H9 (cell line): ENCODE measurements around the gene STIL. TPM values are rescaled to one million over a fixed set of nuclear protein-coding genes. Genes with fewer than 3 reads are reported as not detected.

ENCODE experiments used
- DNase-seq: peaks from one replicate; pipeline ENCODE4 v3.0.0-alpha.2; 2017
- H2AFZ ChIP-seq: one replicate; pipeline ENCODE4 v1.6.1; 2013; ENCODE audit warnings: mild to moderate bottlenecking, low read length, control low read depth, moderate library complexity
- H2AK5ac ChIP-seq: 2 replicates; pipeline ENCODE4 v1.6.1; 2013; ENCODE audit warnings: low read length, control low read depth, mixed read lengths; ENCODE audit not compliant: insufficient read length
- H2BK120ac ChIP-seq: one replicate; pipeline ENCODE4 v1.6.1; 2013; ENCODE audit warnings: low read depth, mild to moderate bottlenecking, low read length, control low read depth, inconsistent platforms; ENCODE audit not compliant: poor library complexity, severe bottlenecking
- H2BK12ac ChIP-seq: 2 replicates; pipeline ENCODE4 v1.6.1; 2013; ENCODE audit warnings: low read length, control low read depth, mixed read lengths, low read depth; ENCODE audit not compliant: insufficient read length
- H2BK15ac ChIP-seq: 2 replicates; pipeline ENCODE4 v1.6.1; 2013; ENCODE audit warnings: low read depth, low read length, control low read depth
- H2BK20ac ChIP-seq: one replicate; pipeline ENCODE4 v1.6.1; 2013; ENCODE audit warnings: low read depth, mild to moderate bottlenecking, low read length, control low read depth, inconsistent platforms; ENCODE audit not compliant: poor library complexity, severe bottlenecking
- H2BK5ac ChIP-seq: 2 replicates; pipeline ENCODE4 v1.6.1; 2013; ENCODE audit warnings: low read length, control low read depth, mixed read lengths; ENCODE audit not compliant: insufficient read length
- H3K14ac ChIP-seq: 2 replicates; pipeline ENCODE4 v1.6.1; 2013; ENCODE audit warnings: low read length, control low read depth; ENCODE audit not compliant: insufficient read depth
- H3K18ac ChIP-seq: 2 replicates; pipeline ENCODE4 v1.6.1; 2013; ENCODE audit warnings: low read depth, mild to moderate bottlenecking, mixed read lengths, low read length, control low read depth; ENCODE audit not compliant: insufficient read length
- H3K23ac ChIP-seq: 2 replicates; pipeline ENCODE4 v1.6.1; 2013; ENCODE audit warnings: low read length, control low read depth, mixed read lengths, low read depth; ENCODE audit not compliant: insufficient read length
- H3K23me2 ChIP-seq: 2 replicates; pipeline ENCODE4 v1.6.1; 2013; ENCODE audit warnings: low read depth, mild to moderate bottlenecking, mixed read lengths, low read length, control low read depth; ENCODE audit not compliant: insufficient read length, poor library complexity, severe bottlenecking
- H3K27ac ChIP-seq: 2 replicates; pipeline ENCODE4 v1.5.1; 2013; ENCODE audit warnings: low read length, control low read depth, mixed read lengths, low read depth; ENCODE audit not compliant: insufficient read length
- H3K27me3 ChIP-seq: 2 replicates; pipeline ENCODE4 v1.6.1; 2013; ENCODE audit warnings: low read length, control low read depth, inconsistent platforms; ENCODE audit not compliant: insufficient read depth
- H3K4ac ChIP-seq: 2 replicates; pipeline ENCODE4 v1.6.1; 2013; ENCODE audit warnings: low read depth, mild to moderate bottlenecking, control low read depth, inconsistent platforms, low read length, moderate library complexity
- H3K4me1 ChIP-seq: 2 replicates; pipeline ENCODE4 v1.6.1; 2013; ENCODE audit warnings: low read length, control low read depth, inconsistent platforms; ENCODE audit not compliant: insufficient read depth
- H3K4me2 ChIP-seq: 2 replicates; pipeline ENCODE4 v1.6.1; 2013; ENCODE audit warnings: low read length, control low read depth, mixed read lengths; ENCODE audit not compliant: insufficient read length, insufficient read depth
- H3K56ac ChIP-seq: 2 replicates; pipeline ENCODE4 v1.6.1; 2013; ENCODE audit warnings: low read depth, mild to moderate bottlenecking, mixed read lengths, low read length, control low read depth; ENCODE audit not compliant: insufficient read length
- H3K79me1 ChIP-seq: 2 replicates; pipeline ENCODE4 v1.6.1; 2013; ENCODE audit warnings: low read depth, mild to moderate bottlenecking, moderate library complexity, low read length, control low read depth, inconsistent platforms; ENCODE audit not compliant: insufficient read depth, poor library complexity, severe bottlenecking
- H3K79me2 ChIP-seq: 2 replicates; pipeline ENCODE4 v1.6.1; 2013; ENCODE audit warnings: low read length, control low read depth, inconsistent platforms; ENCODE audit not compliant: insufficient read depth
- H3K9ac ChIP-seq: 2 replicates; pipeline ENCODE4 v1.6.1; 2013; ENCODE audit warnings: low read length, control low read depth, mixed read lengths; ENCODE audit not compliant: insufficient read length; ENCODE audit errors: extremely low read depth
- H3K9me3 ChIP-seq: one replicate; pipeline ENCODE4 v1.6.1; 2013; ENCODE audit warnings: low read depth, low read length, inconsistent platforms; ENCODE audit not compliant: control insufficient read depth
- H3T11ph ChIP-seq: one replicate; pipeline ENCODE4 v1.6.1; 2013; ENCODE audit warnings: mild to moderate bottlenecking, low read length, control low read depth, inconsistent platforms
- H4K20me1 ChIP-seq: one replicate; pipeline ENCODE4 v1.6.1; 2013; ENCODE audit not compliant: control insufficient read depth, insufficient read length, insufficient read depth
- H4K5ac ChIP-seq: 2 replicates; pipeline ENCODE4 v1.6.1; 2013; ENCODE audit warnings: low read depth, mild to moderate bottlenecking, mixed read lengths, low read length, control low read depth; ENCODE audit not compliant: insufficient read length
- H4K8ac ChIP-seq: replicated peaks from 2 replicates; pipeline ENCODE4 v1.6.1; 2013; ENCODE audit warnings: low read length, control low read depth, mixed read lengths, low read depth; ENCODE audit not compliant: insufficient read length
- H4K91ac ChIP-seq: 2 replicates; pipeline ENCODE4 v1.6.1; 2013; ENCODE audit warnings: low read depth, mild to moderate bottlenecking, moderate library complexity, mixed read lengths, low read length, control low read depth; ENCODE audit not compliant: insufficient read length
- H3K27ac Mint-ChIP-seq, 3 experiments: 2 replicates in 2 of 3; 3 replicates in 1 of 3; pipeline ENCODE4 v1.8.0; 2020 to 2021; ENCODE audit warnings: mixed read lengths in 3 of 3, mild to moderate bottlenecking in 1 of 3, moderate library complexity in 1 of 3
- H3K27me3 Mint-ChIP-seq: 2 replicates; pipeline ENCODE4 v1.8.0; 2021; ENCODE audit warnings: low read depth, mild to moderate bottlenecking, moderate library complexity, mixed read lengths
- H3K36me3 Mint-ChIP-seq, 3 experiments: 2 replicates in 2 of 3; 3 replicates in 1 of 3; pipeline ENCODE4 v1.8.0; 2020 to 2021; ENCODE audit warnings: low read depth in 3 of 3, mixed read lengths in 3 of 3; ENCODE audit not compliant: insufficient read depth in 1 of 3
- H3K4me1 Mint-ChIP-seq, 2 experiments: 2 replicates each; pipeline ENCODE4 v1.8.0; 2020; ENCODE audit warnings: mixed read lengths in 2 of 2
- H3K4me3 Mint-ChIP-seq, 2 experiments: 2 replicates in 1 of 2; 3 replicates in 1 of 2; pipeline ENCODE4 v1.8.0; 2020 to 2021; ENCODE audit warnings: mild to moderate bottlenecking in 2 of 2, mixed read lengths in 2 of 2, moderate library complexity in 1 of 2
- H3K9me3 Mint-ChIP-seq, 2 experiments: 2 replicates in 1 of 2; 3 replicates in 1 of 2; pipeline ENCODE4 v1.8.0; 2020; ENCODE audit warnings: mild to moderate bottlenecking in 2 of 2, mixed read lengths in 2 of 2, moderate library complexity in 1 of 2
- WGBS: extraction: QIAGEN DNeasy Blood & Tissue Kit; methylation state at CpG from one replicate; pipeline ENCODE4 v1.1.7; 2013; ENCODE audit warnings: missing lambda C conversion rate, low lambda C conversion rate, mixed read lengths; ENCODE audit not compliant: insufficient read length; ENCODE audit errors: extremely low coverage; 5-methylcytosine and 5-hydroxymethylcytosine counted together
- total RNA-seq: library from RNA; stranded (reverse); gene quantifications from 2 replicates; pipeline ENCODE4 v1.2.1, GENCODE V29; 2021
- TF ChIP-seq, protein P1 (sequence below): fragments of 200-600 bp; sonication (generic); conservative IDR thresholded peaks from 3 replicates; pipeline ENCODE4 v1.8.0; 2021; ENCODE audit warnings: antibody characterized with exemption, mild to moderate bottlenecking

Gene STIL
- total RNA-seq, 1 experiment from 2014 or later = 26.6 TPM

DNA sequence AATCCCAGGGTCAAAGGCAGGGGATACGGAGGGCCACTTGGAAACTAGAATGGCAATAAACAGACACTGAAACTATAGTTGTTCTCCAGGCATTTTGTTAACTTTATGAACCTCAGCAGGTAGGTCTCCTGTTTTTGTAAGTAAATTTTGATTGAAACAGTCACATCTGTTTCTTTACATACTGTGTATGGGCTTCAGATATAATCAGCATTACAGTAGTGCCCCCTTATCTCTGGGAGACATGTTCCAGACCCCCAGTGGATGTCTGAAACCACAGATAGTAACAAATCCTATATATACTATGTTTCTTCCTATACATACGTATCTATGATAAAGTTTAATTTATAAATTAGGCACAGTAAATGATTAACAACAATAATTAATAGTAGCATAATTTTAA, 11.5 kb downstream of the STIL start:
- Histone ChIP-seq H4K5ac (no peak overlapping the region), H4K8ac (no peak overlapping the region), H3K79me1 (no peaks in the 10 kb centered on the region), H2BK15ac (no peak overlapping the region), H3K4me2 (no peak overlapping the region), H3K4ac (no peak overlapping the region), H3K14ac (no peak overlapping the region), H3K56ac (no peak overlapping the region), H3K79me2 (no peaks in the 10 kb centered on the region; the same call in 1 of the 2 replicates), H3T11ph (no peak overlapping the region), H3K4me1 (no peaks in the 10 kb centered on the region), H3K18ac (no peak overlapping the region), H2BK20ac (no peak overlapping the region), H4K20me1 (no peaks in the 10 kb centered on the region), H3K27me3 (no peaks in the 10 kb centered on the region), H2AK5ac (no peak overlapping the region), H3K27ac (no peak overlapping the region), H2BK12ac (no peak overlapping the region), H4K91ac (no peak overlapping the region), H2BK5ac (no peak overlapping the region), H2BK120ac (no peak overlapping the region), H3K9ac (no peak overlapping the region), H2AFZ (no peak overlapping the region), H3K9me3 (no peaks in the 10 kb centered on the region), H3K23ac (no peak overlapping the region), H3K23me2 (no peaks in the 10 kb centered on the region)
- H3K4me3 Mint-ChIP-seq = no peak overlapping the region
- TF ChIP-seq, protein P1, sequence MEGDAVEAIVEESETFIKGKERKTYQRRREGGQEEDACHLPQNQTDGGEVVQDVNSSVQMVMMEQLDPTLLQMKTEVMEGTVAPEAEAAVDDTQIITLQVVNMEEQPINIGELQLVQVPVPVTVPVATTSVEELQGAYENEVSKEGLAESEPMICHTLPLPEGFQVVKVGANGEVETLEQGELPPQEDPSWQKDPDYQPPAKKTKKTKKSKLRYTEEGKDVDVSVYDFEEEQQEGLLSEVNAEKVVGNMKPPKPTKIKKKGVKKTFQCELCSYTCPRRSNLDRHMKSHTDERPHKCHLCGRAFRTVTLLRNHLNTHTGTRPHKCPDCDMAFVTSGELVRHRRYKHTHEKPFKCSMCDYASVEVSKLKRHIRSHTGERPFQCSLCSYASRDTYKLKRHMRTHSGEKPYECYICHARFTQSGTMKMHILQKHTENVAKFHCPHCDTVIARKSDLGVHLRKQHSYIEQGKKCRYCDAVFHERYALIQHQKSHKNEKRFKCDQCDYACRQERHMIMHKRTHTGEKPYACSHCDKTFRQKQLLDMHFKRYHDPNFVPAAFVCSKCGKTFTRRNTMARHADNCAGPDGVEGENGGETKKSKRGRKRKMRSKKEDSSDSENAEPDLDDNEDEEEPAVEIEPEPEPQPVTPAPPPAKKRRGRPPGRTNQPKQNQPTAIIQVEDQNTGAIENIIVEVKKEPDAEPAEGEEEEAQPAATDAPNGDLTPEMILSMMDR = no peak
- H3K27ac Mint-ChIP-seq = no peak overlapping the region
- H3K36me3 Mint-ChIP-seq = peaks cover 36 to 61% (median 57%) of the 10 kb centered on the region in 3 experiments; a peak in 6 of 7 replicates
- no peak for DNase-seq
- no peaks in the 10 kb centered on the region; the same call in 1 of the 2 replicates for H3K27me3 Mint-ChIP-seq
- WGBS = no CpG with 5 or more reads among the region's 2 CpGs
- H3K4me1 Mint-ChIP-seq = peaks cover 2 to 7% of the 10 kb centered on the region in 2 experiments
- H3K9me3 Mint-ChIP-seq = no peaks in the 10 kb centered on the region
